HG02973 (cell line): ENCODE data around the gene SSC5D.

Experiments
- ATAC-seq: cut with Tn5 transposase; IDR thresholded peaks from one replicate; pipeline ENCODE4 v1.9.1; 2021; ENCODE audit warnings: moderate library complexity; ENCODE audit not compliant: unreplicated experiment

Gene SSC5D

GRCh38 chr19:55552620-55553019 is 64.4 kb downstream of the SSC5D start:
- no peak for ATAC-seq

- no peak for ATAC-seq
These were observed 65.3 kb downstream of the SSC5D start for GRCh38 chr19:55553217-55554182.

- ATAC-seq: no peak
These were observed 66.1 kb downstream of the SSC5D start for GRCh38 chr19:55554302-55554701.

- ATAC-seq: no peak
These were observed 66.5 kb downstream of the SSC5D start for GRCh38 chr19:55554741-55555152.

GRCh38 chr19:55559684-55560083 is 71.4 kb downstream of the SSC5D start:
- ATAC-seq: no peak

- ATAC-seq: no peak
These were observed 75.0 kb downstream of the SSC5D start for GRCh38 chr19:55563261-55563690.

GRCh38 chr19:55566823-55567222 is 78.6 kb downstream of the SSC5D start:
- no peak for ATAC-seq

GRCh38 chr19:55567708-55568328 is 79.6 kb downstream of the SSC5D start:
- ATAC-seq: no peak
